Subcutaneous abdominal adipose tissue (tissue), 5 donors: ENCODE results near the gene ACSF3.
"Not testable (repeated sequence)": the region's sequence is repeated elsewhere in the genome, so short reads cannot be mapped to it uniquely, and the experiment has no call there.

ENCODE experiments used
- H3K27ac ChIP-seq: one replicate; pipeline ENCODE4 v1.7.0; 2013; ENCODE audit warnings: low read depth, mild to moderate bottlenecking, inconsistent platforms, low read length, moderate library complexity
- H3K27me3 ChIP-seq, 5 donors: one replicate each; pipeline ENCODE4 v1.7.0; 2013; ENCODE audit warnings: low read length in 5 of 5, inconsistent platforms in 1 of 5; ENCODE audit not compliant: control insufficient read depth in 5 of 5, insufficient read depth in 4 of 5
- H3K36me3 ChIP-seq, 5 donors: one replicate each; pipeline ENCODE4 v1.7.0; 2013; ENCODE audit warnings: low read length in 5 of 5; ENCODE audit not compliant: control insufficient read depth in 5 of 5, insufficient read depth in 5 of 5
- H3K4me1 ChIP-seq, 5 donors: one replicate each; pipeline ENCODE4 v1.7.0; 2013; ENCODE audit warnings: low read length in 5 of 5, mild to moderate bottlenecking in 3 of 5, moderate library complexity in 1 of 5; ENCODE audit not compliant: control insufficient read depth in 5 of 5, insufficient read depth in 5 of 5
- H3K4me3 ChIP-seq, 5 donors: one replicate each; pipeline ENCODE4 v1.7.0; 2013; ENCODE audit warnings: low read length in 5 of 5, low read depth in 1 of 5
- H3K9ac ChIP-seq, 5 donors: one replicate each; pipeline ENCODE4 v1.7.0; 2013; ENCODE audit warnings: low read length in 5 of 5, mild to moderate bottlenecking in 4 of 5, moderate library complexity in 3 of 5
- H3K9me3 ChIP-seq, 5 donors: one replicate each; pipeline ENCODE4 v1.7.0; 2013; ENCODE audit warnings: low read length in 5 of 5; ENCODE audit not compliant: control insufficient read depth in 5 of 5
- donor health status: healthy.
- donor health status: healthy.
- donor health status: healthy.
- donor health status: healthy.
- donor health status: healthy.

ACSF3 gene

DNA sequence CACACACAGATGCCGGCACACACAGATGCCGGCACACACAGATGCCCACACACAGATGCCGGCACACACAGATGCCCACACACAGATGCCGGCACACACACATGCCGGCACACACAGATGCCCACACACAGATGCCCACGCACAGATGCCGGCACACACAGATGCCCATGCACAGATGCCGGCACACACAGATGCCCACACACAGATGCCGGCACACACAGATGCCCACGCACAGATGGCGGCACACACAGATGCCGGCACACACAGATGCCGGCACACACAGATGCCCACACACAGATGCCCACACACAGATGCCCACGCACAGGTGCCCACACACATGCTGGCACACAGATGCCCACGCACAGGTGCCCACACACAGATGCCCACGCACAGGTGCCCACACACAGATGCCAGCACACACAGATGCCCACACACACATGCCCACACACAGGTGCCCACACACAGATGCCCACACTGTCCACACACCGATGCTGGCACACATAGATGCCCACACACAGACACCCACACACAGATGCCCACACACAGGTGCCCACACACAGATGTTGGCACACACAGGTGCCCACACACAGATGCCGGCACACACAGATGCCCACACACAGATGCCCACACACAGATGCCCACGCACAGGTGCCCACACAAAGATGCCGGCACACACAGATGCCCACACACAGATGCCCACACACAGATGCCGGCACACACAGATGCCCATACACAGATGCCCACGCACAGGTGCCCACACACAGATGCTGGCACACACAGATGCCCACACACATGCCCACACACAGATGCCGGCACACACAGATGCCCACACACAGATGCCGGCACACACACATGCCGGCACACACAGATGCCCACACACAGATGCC is 95.1 kb downstream of the ACSF3 start:
- H3K36me3 ChIP-seq, H3K4me3 ChIP-seq, H3K9ac ChIP-seq, H3K27ac ChIP-seq, H3K9me3 ChIP-seq: not testable (repeated sequence)
- Histone ChIP-seq H3K27me3 (peaks cover 5 to 15% (median 12%) of the 10 kb centered on the region in 5 donors), H3K4me1 (peaks cover 0 to 10% (median 5%) of the 10 kb centered on the region in 5 donors)

DNA sequence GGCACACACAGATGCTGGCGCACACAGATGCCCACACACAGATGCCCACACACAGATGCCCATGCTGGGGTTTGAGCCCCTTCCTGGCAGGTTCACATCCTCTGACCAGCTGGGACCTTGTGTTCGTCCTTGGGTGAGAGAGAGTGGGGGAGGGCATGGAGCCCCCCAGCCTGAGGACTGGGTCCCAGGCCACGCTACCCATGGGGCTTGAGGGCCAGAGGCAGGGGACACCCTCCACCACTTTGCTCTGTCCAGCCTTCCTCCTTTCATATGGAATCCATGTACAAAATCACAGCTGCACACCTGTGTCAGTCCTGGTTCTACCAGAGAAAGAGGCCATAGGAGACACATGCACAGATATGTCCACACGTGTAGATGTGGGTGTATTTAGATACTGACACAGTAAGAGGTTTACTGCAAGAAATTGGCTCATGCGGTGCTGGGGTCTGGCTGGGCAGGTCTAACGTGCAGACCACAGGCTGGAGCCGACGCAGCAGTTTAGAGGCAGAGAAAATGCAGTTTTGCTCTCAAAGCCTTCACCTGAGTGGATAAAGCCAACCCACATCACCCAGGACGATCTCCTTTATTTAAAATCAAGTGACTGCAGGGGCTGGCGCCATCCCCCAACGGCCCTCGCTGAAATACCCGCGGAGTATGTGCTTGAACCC is 95.8 kb downstream of the ACSF3 start:
- no peak overlapping the region for H3K27ac ChIP-seq
- H3K9ac ChIP-seq, result no peak overlapping the region
- no peaks in the 10 kb centered on the region for H3K36me3 ChIP-seq
- H3K9me3 ChIP-seq, result no peaks in the 10 kb centered on the region
- H3K27me3 ChIP-seq, result peaks cover 7 to 17% (median 12%) of the 10 kb centered on the region in 5 donors
- H3K4me1 ChIP-seq, result peaks cover 0 to 10% (median 5%) of the 10 kb centered on the region in 5 donors
- no peak overlapping the region for H3K4me3 ChIP-seq

DNA sequence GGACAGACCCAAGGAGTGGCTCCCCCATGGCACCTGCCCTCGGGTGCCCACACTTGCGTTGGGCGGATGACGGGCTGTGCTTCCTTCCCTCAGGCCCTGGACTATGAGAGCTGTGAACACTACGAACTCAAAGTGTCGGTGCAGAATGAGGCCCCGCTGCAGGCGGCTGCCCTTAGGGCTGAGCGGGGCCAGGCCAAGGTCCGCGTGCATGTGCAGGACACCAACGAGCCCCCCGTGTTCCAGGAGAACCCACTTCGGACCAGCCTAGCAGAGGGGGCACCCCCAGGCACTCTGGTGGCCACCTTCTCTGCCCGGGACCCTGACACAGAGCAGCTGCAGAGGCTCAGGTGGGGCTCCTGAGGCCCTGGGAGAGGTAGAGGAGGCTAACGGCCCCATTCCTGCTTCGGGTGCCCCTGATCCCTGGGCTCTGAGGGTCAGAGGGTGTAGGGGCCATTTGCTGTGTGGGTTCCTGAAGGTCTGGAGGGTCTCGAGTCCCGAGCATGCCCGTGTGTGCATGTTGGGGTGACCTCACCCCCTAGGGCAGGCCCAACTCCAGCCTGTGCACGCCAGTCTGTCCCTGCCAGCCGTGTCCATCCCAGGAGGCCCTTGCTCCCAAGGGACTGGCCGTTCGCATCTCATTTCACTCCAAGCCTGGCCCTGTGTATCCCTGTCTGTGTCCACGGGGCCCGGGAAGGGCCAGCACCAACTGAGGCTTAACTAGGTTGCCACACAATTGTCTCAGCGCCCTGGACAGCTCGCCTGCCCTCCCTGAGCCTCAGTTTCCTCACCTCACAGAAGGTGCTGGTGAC is 96.7 kb downstream of the ACSF3 start:
- H3K36me3 ChIP-seq, result no peaks in the 10 kb centered on the region
- H3K9ac ChIP-seq, result no peak overlapping the region
- no peak overlapping the region for H3K27ac ChIP-seq
- no peak overlapping the region for H3K4me3 ChIP-seq
- no peaks in the 10 kb centered on the region for H3K9me3 ChIP-seq
- peaks cover 0 to 10% (median 5%) of the 10 kb centered on the region in 5 donors for H3K4me1 ChIP-seq
- peaks cover 7 to 15% (median 12%) of the 10 kb centered on the region in 5 donors for H3K27me3 ChIP-seq

DNA sequence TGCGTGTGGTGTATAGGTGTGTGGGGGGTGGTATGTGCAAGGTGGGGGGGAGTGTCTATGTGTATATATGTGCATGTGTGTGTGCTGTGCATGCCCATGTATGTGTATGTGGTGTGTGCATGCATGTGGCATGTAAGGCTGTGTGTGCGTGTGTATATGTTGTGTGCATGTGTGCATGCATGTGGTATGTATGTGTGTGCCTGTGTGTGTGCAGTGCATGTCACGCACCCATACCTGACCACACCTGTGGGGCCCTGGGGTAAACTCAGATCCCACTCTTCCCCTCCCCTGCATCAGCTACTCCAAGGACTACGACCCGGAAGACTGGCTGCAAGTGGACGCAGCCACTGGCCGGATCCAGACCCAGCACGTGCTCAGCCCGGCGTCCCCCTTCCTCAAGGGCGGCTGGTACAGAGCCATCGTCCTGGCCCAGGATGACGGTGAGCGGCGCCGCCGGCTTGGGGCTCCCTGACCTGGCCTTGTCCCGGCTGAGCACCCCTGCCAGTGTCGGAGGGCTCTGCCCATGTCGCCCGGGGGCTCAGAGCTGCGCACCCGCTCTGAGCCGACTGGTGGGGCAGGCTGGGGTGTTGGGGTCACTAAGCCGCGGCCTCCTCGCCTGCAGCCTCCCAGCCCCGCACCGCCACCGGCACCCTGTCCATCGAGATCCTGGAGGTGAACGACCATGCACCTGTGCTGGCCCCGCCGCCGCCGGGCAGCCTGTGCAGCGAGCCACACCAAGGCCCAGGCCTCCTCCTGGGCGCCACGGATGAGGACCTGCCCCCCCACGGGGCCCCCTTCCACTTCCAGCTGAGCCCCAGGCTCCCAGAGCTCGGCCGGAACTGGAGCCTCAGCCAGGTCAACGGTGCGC is 97.6 kb downstream of the ACSF3 start:
- Histone ChIP-seq H3K9me3 (no peaks in the 10 kb centered on the region), H3K27ac (no peak overlapping the region), H3K9ac (no peak overlapping the region), H3K4me3 (no peak overlapping the region), H3K27me3 (peaks cover 7 to 15% (median 12%) of the 10 kb centered on the region in 5 donors), H3K4me1 (peaks cover 0 to 10% (median 5%) of the 10 kb centered on the region in 5 donors), H3K36me3 (no peaks in the 10 kb centered on the region)

DNA sequence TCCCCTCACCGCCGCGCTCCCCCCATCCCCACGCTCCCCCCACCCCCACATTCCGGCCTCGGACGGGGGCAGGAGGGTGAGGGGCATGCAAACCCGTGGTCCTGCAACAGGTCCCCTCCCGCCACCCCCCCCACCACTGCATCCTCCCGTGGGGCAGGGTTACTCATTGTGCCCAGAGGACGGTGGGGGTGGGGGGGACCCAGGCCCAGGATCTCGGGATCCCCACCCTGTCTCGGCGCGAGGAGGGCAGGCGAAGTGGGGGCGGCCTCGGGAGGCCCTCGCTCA is 98.2 kb downstream of the ACSF3 start:
- Histone ChIP-seq H3K36me3 (no peaks in the 10 kb centered on the region), H3K27me3 (peaks cover 7 to 15% (median 12%) of the 10 kb centered on the region in 5 donors), H3K4me1 (peaks cover 0 to 10% (median 5%) of the 10 kb centered on the region in 5 donors), H3K27ac (no peak overlapping the region), H3K4me3 (peak overlapping the region in 3 of 5 donors; percentile 52 to 66 (median 62)), H3K9ac (no peak overlapping the region), H3K9me3 (no peaks in the 10 kb centered on the region)

DNA sequence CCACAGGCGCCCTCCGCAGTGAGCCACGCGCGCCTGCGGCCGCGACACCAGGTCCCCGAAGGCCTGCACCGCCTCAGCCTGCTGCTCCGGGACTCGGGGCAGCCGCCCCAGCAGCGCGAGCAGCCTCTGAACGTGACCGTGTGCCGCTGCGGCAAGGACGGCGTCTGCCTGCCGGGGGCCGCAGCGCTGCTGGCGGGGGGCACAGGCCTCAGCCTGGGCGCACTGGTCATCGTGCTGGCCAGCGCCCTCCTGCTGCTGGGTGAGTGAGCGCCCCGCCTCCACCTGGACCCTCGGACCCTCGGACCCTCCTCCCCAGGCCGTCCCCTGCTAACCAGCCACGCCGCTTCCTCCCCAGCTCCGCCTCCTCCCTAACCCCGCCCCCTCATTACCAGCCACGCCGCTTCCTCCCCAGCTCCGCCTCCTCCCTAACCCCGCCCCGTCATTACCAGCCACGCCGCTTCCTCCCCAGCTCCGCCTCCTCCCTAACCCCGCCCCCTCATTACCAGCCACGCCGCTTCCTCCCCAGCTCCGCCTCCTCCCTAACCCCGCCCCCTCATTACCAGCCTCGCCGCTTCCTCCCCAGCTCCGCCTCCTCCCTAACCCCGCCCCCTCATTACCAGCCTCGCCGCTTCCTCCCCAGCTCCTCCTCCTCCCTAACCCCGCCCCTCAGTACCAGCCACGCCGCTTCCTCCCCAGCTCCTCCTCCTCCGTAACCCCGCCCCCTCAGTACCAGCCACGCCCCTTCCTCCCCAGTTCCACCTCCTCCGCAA is 98.7 kb downstream of the ACSF3 start:
- Histone ChIP-seq H3K9ac (peak overlapping the region in 1 of 5 donors; percentile 56), H3K4me1 (peaks cover 0 to 10% (median 5%) of the 10 kb centered on the region in 5 donors), H3K27me3 (peaks cover 7 to 17% (median 12%) of the 10 kb centered on the region in 5 donors), H3K4me3 (peak overlapping the region in 3 of 5 donors; percentile 52 to 66 (median 62))
- not testable (repeated sequence) for H3K27ac ChIP-seq, H3K36me3 ChIP-seq, H3K9me3 ChIP-seq

DNA sequence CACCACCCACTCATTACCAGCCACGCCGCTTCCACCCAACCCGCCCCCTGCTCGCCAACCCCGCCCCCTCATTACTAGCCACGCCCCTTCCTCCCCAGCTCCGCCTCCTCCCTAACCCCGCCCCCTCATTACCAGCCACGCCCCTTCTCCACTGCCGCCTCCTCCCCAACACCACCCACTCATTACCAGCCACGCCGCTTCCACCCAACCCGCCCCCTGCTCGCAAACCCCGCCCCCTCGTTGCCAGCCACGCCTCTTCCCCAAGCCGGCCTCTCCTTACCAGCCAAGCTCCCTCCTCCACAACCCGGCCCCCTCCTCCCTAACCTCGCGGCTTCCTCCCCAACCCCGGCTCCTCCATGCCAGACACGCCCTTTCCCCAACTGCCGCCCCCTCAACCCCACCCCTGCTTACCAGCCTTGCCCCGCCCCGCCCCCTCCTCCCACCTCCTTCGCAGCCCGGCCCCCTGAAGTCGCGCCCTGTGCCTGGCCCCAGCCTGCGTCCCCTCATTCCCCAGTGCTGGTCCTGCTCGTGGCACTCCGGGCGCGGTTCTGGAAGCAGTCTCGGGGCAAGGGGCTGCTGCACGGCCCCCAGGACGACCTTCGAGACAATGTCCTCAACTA is 99.4 kb downstream of the ACSF3 start:
- Histone ChIP-seq H3K9me3 (no peaks in the 10 kb centered on the region), H3K36me3 (no peaks in the 10 kb centered on the region), H3K4me3 (no peak overlapping the region), H3K27me3 (peaks cover 11 to 24% (median 17%) of the 10 kb centered on the region in 5 donors), H3K27ac (no peak overlapping the region), H3K9ac (no peak overlapping the region), H3K4me1 (peaks cover 0 to 10% (median 5%) of the 10 kb centered on the region in 5 donors)

DNA sequence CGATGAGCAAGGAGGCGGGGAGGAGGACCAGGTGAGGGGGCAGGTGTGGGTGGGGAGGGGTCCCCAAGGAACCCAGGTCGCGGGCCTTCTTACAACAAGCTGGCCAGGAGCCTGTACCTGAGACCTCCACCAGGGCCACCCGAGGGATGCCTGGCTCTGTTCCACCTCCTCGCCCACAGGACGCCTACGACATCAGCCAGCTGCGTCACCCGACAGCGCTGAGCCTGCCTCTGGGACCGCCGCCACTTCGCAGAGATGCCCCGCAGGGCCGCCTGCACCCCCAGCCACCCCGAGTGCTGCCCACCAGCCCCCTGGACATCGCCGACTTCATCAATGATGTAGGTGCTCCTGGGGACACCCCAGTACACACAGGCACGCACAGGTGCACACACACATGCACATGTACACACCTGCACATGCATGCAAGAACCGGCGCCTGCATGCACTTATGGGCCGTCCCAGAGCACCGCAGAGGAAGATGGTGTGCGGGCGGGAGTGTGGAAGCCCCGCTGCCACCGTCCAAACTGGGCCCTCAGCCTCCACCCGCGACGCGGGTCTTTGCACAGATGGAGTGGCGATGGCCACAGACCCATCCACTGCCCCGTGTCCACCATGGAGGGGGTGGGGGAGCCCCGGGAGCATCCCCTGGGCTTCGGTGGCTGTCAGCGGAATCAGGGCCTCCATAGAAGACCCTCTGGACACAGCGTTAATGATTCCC is 100.1 kb downstream of the ACSF3 start:
- no peak overlapping the region for H3K9ac ChIP-seq
- H3K36me3 ChIP-seq, result no peaks in the 10 kb centered on the region
- H3K27ac ChIP-seq, result no peak overlapping the region
- H3K4me1 ChIP-seq, result peaks cover 0 to 10% (median 5%) of the 10 kb centered on the region in 5 donors
- H3K4me3 ChIP-seq, result no peak overlapping the region
- H3K9me3 ChIP-seq, result no peaks in the 10 kb centered on the region
- H3K27me3 ChIP-seq, result peaks cover 15 to 30% (median 20%) of the 10 kb centered on the region in 5 donors
